Body of pancreas (tissue), 4 donors: Measurements from ENCODE around the gene MAD1L1.

Source experiments
- CTCF ChIP-seq, 7 experiments: fragments of 450-650 bp in 4 of 7; fragments of 200-600 bp in 3 of 7; sonication (generic) in 3 of 7; IDR thresholded peaks; one replicate each; pipeline ENCODE4 v1.5.1; 2016 to 2019; ENCODE audit warnings: antibody characterized with exemption in 7 of 7
- POLR2A ChIP-seq, 3 donors: fragments of 450-650 bp; IDR thresholded peaks; one replicate each; pipeline ENCODE4 v1.6.1; 2016; ENCODE audit warnings: antibody characterized with exemption in 3 of 3, mild to moderate bottlenecking in 2 of 3

DNA sequence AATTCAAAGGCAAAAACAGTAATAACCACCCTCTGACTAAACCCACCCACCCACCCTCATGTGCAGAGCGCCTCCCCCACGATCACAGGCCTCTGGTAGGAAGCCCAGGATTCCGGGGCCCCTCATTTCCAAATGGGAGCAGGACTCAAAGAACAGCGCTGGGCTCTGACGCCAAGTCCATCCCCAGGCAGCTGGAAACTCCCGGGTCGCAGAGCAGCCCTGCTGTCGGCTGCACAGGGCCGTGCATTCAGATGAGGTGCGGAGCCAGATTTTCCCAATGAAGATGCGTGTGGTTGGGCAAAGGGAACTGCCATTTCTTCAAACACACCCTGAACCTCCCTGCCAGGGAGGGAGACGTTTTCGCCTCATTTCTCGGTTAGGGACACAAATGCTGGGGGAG lies 152.3 kb downstream of the MAD1L1 start:
- TF ChIP-seq CTCF (IDR thresholded peaks at IDR 0.05): no peak
- TF ChIP-seq POLR2A (IDR thresholded peaks at IDR 0.05): no peak
